CD4-positive, alpha-beta memory T cell (primary cell): ENCODE data around the gene SOX2. TPM values are rescaled to one million over a fixed set of nuclear protein-coding genes. Genes with fewer than 3 reads are reported as not detected.

ENCODE experiments used
- CTCF ChIA-PET: fragments of 350-600 bp; sonication (Branson Sonifier 250); formaldehyde crosslinking; loops from one replicate; lab custom pipeline; 2021; ENCODE audit warnings: inconsistent platforms; ENCODE audit not compliant: partially characterized antibody; lab: Charles Lee
- POLR2A ChIA-PET: fragments of 350-600 bp; sonication (Branson Sonifier 250); formaldehyde crosslinking; loops from one replicate; lab custom pipeline; 2021; ENCODE audit not compliant: partially characterized antibody; lab: Charles Lee
- DNase-seq, 5 donors: peaks; one replicate each; pipeline versions ENCODE4 v3.0.0 to v3.0.0-alpha.2; 2020 to 2022; ENCODE audit warnings: mixed read lengths in 1 of 5
- H3K27ac ChIP-seq: one replicate; pipeline ENCODE4 v1.7.0; 2013; ENCODE audit warnings: low read depth, low read length
- H3K27me3 ChIP-seq: 2 replicates; pipeline ENCODE4 v1.7.0; 2013; ENCODE audit warnings: mild to moderate bottlenecking, low read length, moderate library complexity; ENCODE audit not compliant: insufficient read depth
- H3K36me3 ChIP-seq: 2 replicates; pipeline ENCODE4 v1.7.0; 2013; ENCODE audit warnings: mild to moderate bottlenecking, low read length, moderate library complexity; ENCODE audit not compliant: insufficient read depth
- H3K4me1 ChIP-seq: 2 replicates; pipeline ENCODE4 v1.7.0; 2013; ENCODE audit warnings: mild to moderate bottlenecking, low read length, moderate library complexity; ENCODE audit not compliant: insufficient read depth
- H3K4me3 ChIP-seq, 2 donors: one replicate each; pipeline ENCODE4 v1.7.0; 2013; ENCODE audit warnings: low read length in 2 of 2, mild to moderate bottlenecking in 1 of 2
- H3K9me3 ChIP-seq, 2 donors: one replicate each; pipeline ENCODE4 v1.7.0; 2013; ENCODE audit warnings: low read length in 2 of 2, control low read depth in 1 of 2; ENCODE audit not compliant: control insufficient read depth in 1 of 2
- H3K27ac Mint-ChIP-seq, 7 donors: one replicate each; pipeline ENCODE4 v1.8.0; 2020 to 2021; ENCODE audit warnings: mixed read lengths in 7 of 7, mild to moderate bottlenecking in 6 of 7, inconsistent platforms in 3 of 7, moderate library complexity in 3 of 7
- H3K27me3 Mint-ChIP-seq, 2 donors: one replicate each; pipeline ENCODE4 v1.8.0; 2020 to 2021; ENCODE audit warnings: mixed read lengths in 2 of 2
- H3K36me3 Mint-ChIP-seq, 2 donors: one replicate each; pipeline ENCODE4 v1.8.0; 2020 to 2021; ENCODE audit warnings: mixed read lengths in 2 of 2, inconsistent platforms in 1 of 2, mild to moderate bottlenecking in 1 of 2
- H3K4me1 Mint-ChIP-seq, 4 donors: one replicate each; pipeline ENCODE4 v1.8.0; 2020 to 2021; ENCODE audit warnings: mixed read lengths in 4 of 4, mild to moderate bottlenecking in 1 of 4
- H3K4me3 Mint-ChIP-seq, 8 donors: one replicate each; pipeline ENCODE4 v1.8.0; 2020 to 2021; ENCODE audit warnings: mixed read lengths in 8 of 8, mild to moderate bottlenecking in 7 of 8, moderate library complexity in 6 of 8, inconsistent platforms in 3 of 8
- H3K9me3 Mint-ChIP-seq, 8 donors: one replicate each; pipeline ENCODE4 v1.8.0; 2020 to 2021; ENCODE audit warnings: mixed read lengths in 8 of 8, mild to moderate bottlenecking in 5 of 8, inconsistent platforms in 3 of 8, moderate library complexity in 1 of 8
- intact Hi-C: fragments of 100-400 bp; cut with micrococcal nuclease; formaldehyde crosslinking; loops from one replicate; pipeline ENCODE4 v1.15.1; 2023
- polyA plus RNA-seq, 2 donors: library from polyadenylated mRNA; unstranded; fragments of 300-500 nt; fragmentation: Illumina TruSeq; gene quantifications; one replicate each; pipeline ENCODE4 v1.2.3, GENCODE V29; 2021
- total RNA-seq, 2 experiments: library from RNA; stranded (reverse); gene quantifications; one replicate each; pipeline ENCODE4 v1.2.3, GENCODE V29; 2021

SOX2 gene
- total and polyA plus RNA-seq, 4 experiments from 2014 or later = not detected

DNA sequence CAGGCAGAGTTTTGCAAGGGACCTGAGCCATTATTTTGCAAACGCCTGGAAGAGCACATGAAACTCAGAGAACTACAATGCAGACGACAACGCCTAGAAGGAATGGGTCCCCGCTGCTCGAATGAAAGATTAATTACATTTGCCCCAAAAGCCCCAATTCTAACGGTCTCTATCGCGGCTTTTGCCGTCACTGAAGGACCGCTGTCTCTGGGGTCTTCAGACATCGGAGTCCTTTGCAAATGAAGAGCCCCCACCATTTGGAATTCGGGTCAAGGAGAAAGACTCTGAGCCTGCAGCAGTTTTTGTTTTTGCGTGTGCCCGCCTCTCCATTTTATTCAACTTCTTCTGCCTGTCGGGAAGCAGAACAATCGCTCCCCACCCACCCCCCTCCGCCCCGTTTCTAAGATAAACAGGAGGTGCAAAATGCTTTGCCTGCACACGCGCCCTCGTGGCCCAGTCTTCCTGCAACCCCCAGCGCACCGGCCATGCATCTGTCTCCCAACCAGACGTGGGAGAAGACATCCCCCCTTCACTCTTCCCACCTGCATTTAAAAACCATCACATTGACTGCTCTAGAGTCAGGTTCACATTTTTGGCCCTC is 13.5 kb downstream of the SOX2 start:
- peak overlapping the region in 3 of 8 donors; percentile 6 to 64 (median 44) for H3K4me3 Mint-ChIP-seq
- POLR2A ChIA-PET = no interaction called here
- no peak overlapping the region for H3K27ac ChIP-seq
- intact Hi-C loops = no loop called here
- CTCF ChIA-PET = no interaction called here
- peaks cover 73 to 81% of the 10 kb centered on the region in 2 donors for H3K27me3 Mint-ChIP-seq
- H3K4me1 Mint-ChIP-seq = peaks cover 9 to 18% (median 12%) of the 10 kb centered on the region in 4 donors
- H3K4me1 ChIP-seq = peaks cover 12% of the 10 kb centered on the region
- H3K36me3 ChIP-seq = no peaks in the 10 kb centered on the region
- peak overlapping the region in 2 of 7 donors; percentile 24 to 30 for H3K27ac Mint-ChIP-seq
- no peaks in the 10 kb centered on the region for H3K9me3 ChIP-seq
- H3K36me3 Mint-ChIP-seq = peaks cover 7 to 16% of the 10 kb centered on the region in 2 donors
- H3K9me3 Mint-ChIP-seq = peaks cover under 1 to 80% (median 62%) of the 10 kb centered on the region in 8 donors
- H3K27me3 ChIP-seq = peaks cover 72% of the 10 kb centered on the region
- DNase-seq = no peak
- no peak overlapping the region for H3K4me3 ChIP-seq

DNA sequence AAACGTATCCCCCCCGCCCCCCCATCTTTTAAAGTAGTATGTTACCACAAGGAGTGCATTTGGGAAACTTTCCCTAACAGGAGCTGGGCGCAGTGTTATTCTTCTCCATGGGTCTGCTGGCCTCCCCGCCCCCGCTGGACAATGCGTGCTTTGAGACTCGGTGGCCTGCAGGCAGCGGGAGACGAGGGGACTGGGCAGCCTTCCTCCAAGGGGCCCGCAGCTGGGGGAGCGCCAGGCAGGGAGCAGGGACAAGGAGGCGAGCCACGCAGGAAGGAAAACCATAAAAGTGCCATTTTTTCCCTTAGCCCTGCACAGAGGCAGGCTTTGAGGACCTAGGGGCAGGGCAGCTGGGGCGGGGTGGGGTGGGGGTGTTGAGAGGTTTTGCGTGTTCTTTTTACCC is 14.1 kb downstream of the SOX2 start:
- Histone ChIP-seq H3K27me3 (peaks cover 67% of the 10 kb centered on the region), H3K4me1 (peaks cover 12% of the 10 kb centered on the region), H3K27ac (no peak overlapping the region), H3K36me3 (no peaks in the 10 kb centered on the region), H3K4me3 (no peak overlapping the region), H3K9me3 (no peaks in the 10 kb centered on the region)
- CTCF ChIA-PET = no interaction called here
- intact Hi-C loops = no loop called here
- Mint-ChIP-seq H3K4me1 (peaks cover 9 to 18% (median 12%) of the 10 kb centered on the region in 4 donors), H3K9me3 (peaks cover 5 to 81% (median 60%) of the 10 kb centered on the region in 8 donors), H3K36me3 (peaks cover 7 to 16% of the 10 kb centered on the region in 2 donors), H3K4me3 (peak overlapping the region in 2 of 8 donors; percentile 47 to 55), H3K27me3 (peaks cover 75 to 81% of the 10 kb centered on the region in 2 donors), H3K27ac (no peak overlapping the region)
- POLR2A ChIA-PET = no interaction called here
- no peak for DNase-seq

DNA sequence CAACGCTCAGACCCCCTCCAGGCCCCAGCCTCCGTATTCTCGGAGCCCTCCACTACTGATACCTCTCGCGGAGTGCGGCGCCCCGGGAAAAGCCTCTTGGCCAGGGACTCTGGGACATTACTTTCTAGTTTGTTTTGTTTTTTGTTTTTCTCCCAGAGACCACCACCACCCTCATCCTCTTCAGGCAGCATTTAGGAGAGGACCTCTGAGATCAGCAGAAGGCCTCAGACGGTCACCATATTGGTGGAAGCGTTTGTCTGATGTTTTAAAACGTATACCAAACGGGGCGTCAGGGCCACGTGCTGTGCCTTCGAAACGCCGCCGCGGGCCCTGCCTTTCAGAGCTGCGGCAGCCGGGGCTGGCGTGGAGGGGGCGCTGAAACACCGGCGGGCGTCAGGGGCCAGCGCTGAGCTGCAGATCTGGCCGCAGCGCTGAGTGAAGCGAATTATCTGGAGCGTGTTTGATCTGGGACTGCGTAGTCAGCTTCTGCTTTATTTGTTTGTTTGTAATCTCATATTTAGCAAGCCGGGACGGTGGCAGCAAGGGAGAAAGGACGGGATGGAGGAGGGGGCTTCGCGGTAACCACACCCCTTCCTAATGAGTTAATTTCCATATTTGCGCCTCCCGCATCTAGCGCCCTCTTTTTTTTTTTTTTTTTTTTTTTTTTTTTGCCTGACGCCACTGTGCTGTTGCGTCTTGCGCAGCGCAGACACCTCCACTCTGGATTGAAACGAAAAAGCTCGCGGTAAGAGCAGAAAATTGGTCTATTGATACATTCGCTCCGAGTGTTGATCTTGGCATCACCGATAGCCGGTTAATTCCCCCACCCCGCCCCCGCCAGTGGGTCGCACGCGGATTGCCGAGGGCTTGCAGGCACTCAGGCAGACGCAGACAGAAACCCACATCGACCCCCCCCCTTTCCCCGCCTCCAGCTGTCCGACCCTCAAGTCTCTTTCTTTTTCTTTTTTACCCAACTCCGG is 14.9 kb downstream of the SOX2 start:
- intact Hi-C loops = no loop called here
- no peaks in the 10 kb centered on the region for H3K9me3 ChIP-seq
- H3K36me3 ChIP-seq = no peaks in the 10 kb centered on the region
- peaks cover 7 to 76% (median 55%) of the 10 kb centered on the region in 8 donors for H3K9me3 Mint-ChIP-seq
- DNase-seq = no peak
- H3K27me3 ChIP-seq = peaks cover 62% of the 10 kb centered on the region
- H3K4me3 Mint-ChIP-seq = peak overlapping the region; percentile 72 to 87 (median 76)
- peaks cover 9 to 18% (median 12%) of the 10 kb centered on the region in 4 donors for H3K4me1 Mint-ChIP-seq
- H3K27ac Mint-ChIP-seq = peak overlapping the region in 3 of 7 donors; percentile 52 to 75 (median 53)
- CTCF ChIA-PET = no interaction called here
- POLR2A ChIA-PET = no interaction called here
- peaks cover 73 to 80% of the 10 kb centered on the region in 2 donors for H3K27me3 Mint-ChIP-seq
- H3K36me3 Mint-ChIP-seq = peaks cover 5 to 11% of the 10 kb centered on the region in 2 donors
- H3K27ac ChIP-seq = no peak overlapping the region
- peaks cover 12% of the 10 kb centered on the region for H3K4me1 ChIP-seq
- H3K4me3 ChIP-seq = peak overlapping the region; percentile 17

DNA sequence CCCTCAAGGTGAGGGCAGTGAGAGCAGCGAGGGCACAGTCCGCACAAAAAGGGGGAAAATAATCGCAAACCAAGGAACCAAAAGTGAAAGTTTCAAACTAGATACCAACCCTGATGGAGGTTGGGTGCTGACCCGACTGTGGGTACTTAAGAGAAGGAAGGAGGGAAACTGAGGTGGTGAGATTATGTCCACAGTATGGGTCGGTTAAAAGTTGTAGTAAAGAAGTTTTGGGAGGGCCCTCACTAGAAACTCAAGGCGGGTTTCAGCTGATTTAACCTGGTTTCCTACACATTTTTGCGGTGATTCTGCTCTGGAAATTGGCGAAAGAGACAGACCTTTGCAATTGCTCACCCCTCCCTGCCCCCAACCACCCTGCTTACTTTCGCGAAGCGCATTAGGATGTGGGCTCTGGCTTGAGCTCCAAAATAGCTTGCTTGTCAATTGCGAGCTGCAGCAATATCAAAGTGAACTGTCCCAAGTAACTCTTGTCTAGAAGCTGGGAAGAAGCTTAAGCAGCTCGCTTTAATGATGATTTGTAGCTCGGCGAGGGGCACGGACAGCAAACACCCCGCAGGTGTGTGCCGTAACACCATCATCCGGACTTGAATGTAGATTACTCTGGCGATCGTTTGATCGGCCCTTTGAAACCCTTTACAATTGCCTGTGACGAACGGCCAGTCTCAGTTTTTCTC is 15.8 kb downstream of the SOX2 start:
- ChIA-PET POLR2A (no interaction called here), CTCF (interaction anchor here (0.9 kb wide), 1 partner anchor 26 kb away, joined by 3 read pairs; no protein-coding TSS in a partner anchor)
- H3K27me3 Mint-ChIP-seq = peaks cover 66 to 75% of the 10 kb centered on the region in 2 donors
- peaks cover 9 to 18% (median 12%) of the 10 kb centered on the region in 4 donors for H3K4me1 Mint-ChIP-seq
- H3K4me3 Mint-ChIP-seq = peak overlapping the region; percentile 72 to 87 (median 76)
- no peak for DNase-seq
- H3K27ac Mint-ChIP-seq = peak overlapping the region in 4 of 7 donors; percentile 38 to 75 (median 50)
- H3K4me3 ChIP-seq = peak overlapping the region; percentile 17
- H3K27ac ChIP-seq = no peak overlapping the region
- H3K27me3 ChIP-seq = peaks cover 54% of the 10 kb centered on the region
- no peaks in the 10 kb centered on the region for H3K36me3 ChIP-seq
- H3K9me3 ChIP-seq = no peaks in the 10 kb centered on the region
- peaks cover 12% of the 10 kb centered on the region for H3K4me1 ChIP-seq
- peaks cover 7 to 67% (median 50%) of the 10 kb centered on the region in 8 donors for H3K9me3 Mint-ChIP-seq
- peaks cover 5 to 10% of the 10 kb centered on the region in 2 donors for H3K36me3 Mint-ChIP-seq
- intact Hi-C loops = no loop called here

DNA sequence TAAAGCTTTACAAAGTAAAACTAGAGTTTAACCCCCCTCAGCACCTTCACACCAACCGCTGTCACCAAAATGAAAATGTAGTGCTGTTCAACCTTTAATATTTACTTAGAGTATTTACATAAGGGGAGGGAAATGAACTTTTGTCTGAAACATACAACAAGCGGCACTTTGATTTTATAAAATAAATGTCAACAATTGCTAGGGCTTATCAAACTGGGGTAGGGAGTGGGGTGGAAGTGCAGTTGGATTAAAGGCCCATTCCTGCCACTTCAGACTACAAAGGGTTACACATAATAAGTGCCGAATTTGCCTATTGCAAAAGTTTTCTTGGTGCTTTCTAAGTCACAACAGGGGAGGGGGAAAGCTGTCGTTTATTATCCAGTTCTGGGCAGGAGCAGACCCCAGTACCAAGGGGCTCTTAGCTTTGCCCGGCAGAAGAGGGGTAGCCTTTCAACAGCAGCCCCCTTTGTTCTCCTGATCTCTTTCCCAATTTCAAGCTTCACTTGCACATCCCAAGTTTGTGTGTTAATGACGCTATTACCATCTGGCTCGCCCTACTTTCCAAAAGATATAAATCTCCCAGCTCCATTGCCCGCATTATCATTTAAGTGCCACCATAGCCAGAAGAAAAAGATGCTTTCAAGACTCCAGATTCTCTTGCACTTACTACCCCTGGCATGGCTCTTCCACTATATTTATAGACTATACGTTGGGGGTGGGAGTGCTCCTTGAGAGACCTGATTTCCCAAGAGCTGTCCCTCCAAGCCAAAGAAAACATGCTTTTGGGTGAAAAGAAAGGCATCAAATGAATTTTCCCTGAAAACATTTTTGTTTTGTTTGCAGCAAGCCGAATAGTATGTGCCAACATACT is 17.0 kb downstream of the SOX2 start:
- no peak overlapping the region for H3K4me3 ChIP-seq
- H3K36me3 Mint-ChIP-seq = peaks cover 5 to 10% of the 10 kb centered on the region in 2 donors
- intact Hi-C loops = no loop called here
- peaks cover 59 to 67% of the 10 kb centered on the region in 2 donors for H3K27me3 Mint-ChIP-seq
- no peaks in the 10 kb centered on the region for H3K9me3 ChIP-seq
- peaks cover 47% of the 10 kb centered on the region for H3K27me3 ChIP-seq
- no peak overlapping the region for H3K27ac ChIP-seq
- peaks cover 9 to 18% (median 12%) of the 10 kb centered on the region in 4 donors for H3K4me1 Mint-ChIP-seq
- H3K4me3 Mint-ChIP-seq = peak overlapping the region in 3 of 8 donors; percentile 2 to 49 (median 25)
- peaks cover 7 to 59% (median 39%) of the 10 kb centered on the region in 8 donors for H3K9me3 Mint-ChIP-seq
- H3K36me3 ChIP-seq = no peaks in the 10 kb centered on the region
- H3K27ac Mint-ChIP-seq = peak overlapping the region in 2 of 7 donors; percentile 27 to 32
- no peak for DNase-seq
- ChIA-PET CTCF (no interaction called here), POLR2A (no interaction called here)
- H3K4me1 ChIP-seq = peaks cover 12% of the 10 kb centered on the region

DNA sequence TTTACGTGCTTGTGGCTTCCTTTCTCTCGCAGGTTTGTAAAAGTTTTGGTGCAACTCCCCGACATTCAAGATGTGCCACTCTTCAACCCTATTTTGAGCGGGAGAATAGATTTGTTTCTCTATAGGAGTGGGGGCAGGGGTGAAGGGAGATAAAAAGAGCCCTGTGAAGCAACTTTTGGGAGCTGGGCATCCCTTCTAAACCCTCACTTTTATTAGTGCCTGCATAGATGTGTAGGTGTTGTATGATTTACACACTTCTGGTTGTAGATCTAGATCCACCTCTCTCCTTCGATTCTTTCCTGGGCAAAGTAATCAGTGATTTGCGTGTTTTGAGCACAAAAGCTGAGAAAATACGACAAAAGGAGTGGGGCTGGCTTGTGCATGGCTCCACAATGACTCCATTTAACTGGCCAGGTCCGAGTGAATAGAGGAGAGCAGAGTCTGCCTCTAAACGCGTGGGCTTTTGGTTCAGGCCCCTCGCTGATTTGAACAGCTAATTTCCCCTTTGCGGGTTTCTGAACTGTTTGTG is 17.7 kb downstream of the SOX2 start:
- POLR2A ChIA-PET = no interaction called here
- Mint-ChIP-seq H3K27me3 (peaks cover 52 to 61% of the 10 kb centered on the region in 2 donors), H3K27ac (peak overlapping the region in 2 of 7 donors; percentile 27 to 55), H3K4me1 (peaks cover 9 to 18% (median 12%) of the 10 kb centered on the region in 4 donors), H3K36me3 (peaks cover 1 to 4% of the 10 kb centered on the region in 2 donors), H3K9me3 (peaks cover 7 to 52% (median 32%) of the 10 kb centered on the region in 8 donors), H3K4me3 (no peak overlapping the region)
- Histone ChIP-seq H3K4me3 (no peak overlapping the region), H3K27ac (no peak overlapping the region), H3K27me3 (peaks cover 40% of the 10 kb centered on the region), H3K9me3 (no peaks in the 10 kb centered on the region), H3K36me3 (no peaks in the 10 kb centered on the region), H3K4me1 (peaks cover 12% of the 10 kb centered on the region)
- no peak for DNase-seq
- CTCF ChIA-PET = no interaction called here
- intact Hi-C loops = no loop called here
